PC-3 (cell line): ENCODE measurements around the gene DDX42. TPM values are rescaled to one million over a fixed set of nuclear protein-coding genes. Genes with fewer than 3 reads are reported as not detected.

Experiments
- ATAC-seq: fragments of 200-7000 bp; cut with Tn5 transposase; 2 replicates; pipeline ENCODE4 v1.9.1; 2020; ENCODE audit warnings: mild to moderate bottlenecking, moderate library complexity
- BruUV-seq: library from RNA; stranded (reverse); fragments of 400-500 nt; replicated peaks from 2 replicates; lab custom pipeline; 2021; lab: Mats Ljungman, UMichigan
- CTCF ChIA-PET: fragments of 300-600 bp; sonication (Branson Sonifier 250); formaldehyde crosslinking; loops from one replicate; lab custom pipeline; 2022; ENCODE audit warnings: antibody characterized with exemption; lab: Charles Lee
- POLR2A ChIA-PET: fragments of 300-600 bp; sonication (Branson Sonifier 250); formaldehyde crosslinking; loops from one replicate; lab custom pipeline; 2022; ENCODE audit warnings: antibody characterized with exemption; ENCODE audit not compliant: unreplicated experiment; lab: Charles Lee
- DNase-seq: peaks from one replicate; pipeline ENCODE4 v3.0.0-alpha.2; 2015
- H2AFZ ChIP-seq: fragments of 300-600 bp; sonication (generic); 2 replicates; pipeline ENCODE4 v1.6.0; 2016; ENCODE audit warnings: antibody characterized with exemption, low read length
- H3F3A ChIP-seq: fragments of 300-600 bp; sonication (generic); one replicate; pipeline ENCODE4 v1.6.0; 2017; ENCODE audit warnings: antibody characterized with exemption, low read length, control low read depth, mild to moderate bottlenecking; ENCODE audit not compliant: unreplicated experiment
- H3K27ac ChIP-seq: fragments of 300-600 bp; sonication (generic); 2 replicates; pipeline ENCODE4 v1.5.1; 2016; ENCODE audit warnings: mild to moderate bottlenecking, low read length
- H3K27me3 ChIP-seq: fragments of 300-600 bp; sonication (generic); 2 replicates; pipeline ENCODE4 v1.6.1; 2016; ENCODE audit warnings: low read length, mixed read lengths
- H3K36me3 ChIP-seq: fragments of 300-600 bp; sonication (generic); 2 replicates; pipeline ENCODE4 v1.6.1; 2016; ENCODE audit warnings: low read depth, mixed run types, low read length, mixed read lengths
- H3K4me1 ChIP-seq: fragments of 300-600 bp; sonication (generic); 2 replicates; pipeline ENCODE4 v1.5.1; 2016; ENCODE audit warnings: low read length; ENCODE audit not compliant: insufficient read depth
- H3K4me2 ChIP-seq: fragments of 300-600 bp; sonication (generic); 2 replicates; pipeline ENCODE4 v1.6.0; 2016; ENCODE audit warnings: low read length
- H3K4me3 ChIP-seq: fragments of 300-600 bp; sonication (generic); 2 replicates; pipeline ENCODE4 v1.5.1; 2016; ENCODE audit warnings: mild to moderate bottlenecking, low read length, mixed read lengths
- H3K79me2 ChIP-seq: fragments of 300-600 bp; sonication (generic); 2 replicates; pipeline ENCODE4 v1.6.1; 2017; ENCODE audit warnings: low read length, mixed read lengths
- H3K9ac ChIP-seq: fragments of 300-600 bp; sonication (generic); 2 replicates; pipeline ENCODE4 v1.6.0; 2016; ENCODE audit warnings: mild to moderate bottlenecking, low read length
- H3K9me2 ChIP-seq: fragments of 300-600 bp; sonication (generic); replicated peaks from 2 replicates; pipeline ENCODE4 v1.6.1; 2016; ENCODE audit warnings: mixed run types, low read length, mixed read lengths
- H3K9me3 ChIP-seq: fragments of 300-600 bp; sonication (generic); 2 replicates; pipeline ENCODE4 v1.6.1; 2016; ENCODE audit warnings: low read length, mixed read lengths
- H4K20me1 ChIP-seq: fragments of 300-600 bp; sonication (generic); 2 replicates; pipeline ENCODE4 v1.6.1; 2016; ENCODE audit warnings: low read length, mixed read lengths
- EZH2 ChIP-seq: fragments of 300-600 bp; sonication (generic); IDR thresholded peaks from one replicate; pipeline ENCODE4 v1.6.1; 2017; ENCODE audit warnings: antibody characterized with exemption, mild to moderate bottlenecking, low read length; ENCODE audit not compliant: unreplicated experiment
- EZH2phosphoT487 ChIP-seq: fragments of 300-600 bp; sonication (generic); IDR thresholded peaks from 2 replicates; pipeline ENCODE4 v1.6.1; 2018; ENCODE audit warnings: mild to moderate bottlenecking, antibody characterized with exemption, low read length, borderline replicate concordance
- intact Hi-C: fragments of 100-400 bp; cut with micrococcal nuclease; formaldehyde crosslinking; loops from 2 replicates; pipeline ENCODE4 v1.9.0; 2023
- total RNA-seq: library from RNA; depleted of rRNA; stranded (reverse); fragments of >200 nt; gene quantifications from 2 replicates; pipeline ENCODE4 v1.2.3, GENCODE V29; 2014
- TF ChIP-seq, protein P1 (sequence below): fragments of 300-600 bp; sonication (generic); conservative IDR thresholded peaks from 2 replicates; pipeline ENCODE4 v1.5.1; 2017; ENCODE audit warnings: antibody characterized with exemption, low read depth, mild to moderate bottlenecking, low read length

The DDX42 gene
- total RNA-seq, 1 experiment from 2014 or later, result 72.4 TPM

DNA sequence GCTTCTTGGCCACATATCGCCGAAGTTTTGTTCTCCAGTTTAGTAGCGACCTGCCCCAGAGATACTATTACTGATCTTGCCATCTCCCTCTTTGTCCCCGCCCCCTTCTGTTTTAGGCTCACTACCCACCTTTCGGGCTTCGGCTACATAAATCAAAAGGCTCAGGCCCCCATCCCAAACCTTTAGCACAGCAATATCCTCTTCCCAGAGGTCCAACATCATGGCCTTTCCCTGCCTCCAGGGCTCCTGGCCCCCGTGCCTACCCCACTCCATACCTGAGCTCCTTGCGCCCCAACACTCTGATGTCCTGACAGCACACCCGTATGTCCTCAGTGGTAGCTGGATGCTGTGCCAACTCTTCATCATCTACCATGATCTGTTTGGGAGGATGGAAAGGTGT is 50.4 kb downstream of the DDX42 start:
- peaks cover 60% of the 10 kb centered on the region for H3K79me2 ChIP-seq
- peaks cover 73% of the 10 kb centered on the region for H3K36me3 ChIP-seq
- no TSS peak for BruUV-seq
- no peak overlapping the region for H3K27ac ChIP-seq
- no peaks in the 10 kb centered on the region for H3K27me3 ChIP-seq
- intact Hi-C loops, result no loop called here
- TF ChIP-seq EZH2phosphoT487 (no peak), EZH2 (no peak)
- TF ChIP-seq, protein P1, sequence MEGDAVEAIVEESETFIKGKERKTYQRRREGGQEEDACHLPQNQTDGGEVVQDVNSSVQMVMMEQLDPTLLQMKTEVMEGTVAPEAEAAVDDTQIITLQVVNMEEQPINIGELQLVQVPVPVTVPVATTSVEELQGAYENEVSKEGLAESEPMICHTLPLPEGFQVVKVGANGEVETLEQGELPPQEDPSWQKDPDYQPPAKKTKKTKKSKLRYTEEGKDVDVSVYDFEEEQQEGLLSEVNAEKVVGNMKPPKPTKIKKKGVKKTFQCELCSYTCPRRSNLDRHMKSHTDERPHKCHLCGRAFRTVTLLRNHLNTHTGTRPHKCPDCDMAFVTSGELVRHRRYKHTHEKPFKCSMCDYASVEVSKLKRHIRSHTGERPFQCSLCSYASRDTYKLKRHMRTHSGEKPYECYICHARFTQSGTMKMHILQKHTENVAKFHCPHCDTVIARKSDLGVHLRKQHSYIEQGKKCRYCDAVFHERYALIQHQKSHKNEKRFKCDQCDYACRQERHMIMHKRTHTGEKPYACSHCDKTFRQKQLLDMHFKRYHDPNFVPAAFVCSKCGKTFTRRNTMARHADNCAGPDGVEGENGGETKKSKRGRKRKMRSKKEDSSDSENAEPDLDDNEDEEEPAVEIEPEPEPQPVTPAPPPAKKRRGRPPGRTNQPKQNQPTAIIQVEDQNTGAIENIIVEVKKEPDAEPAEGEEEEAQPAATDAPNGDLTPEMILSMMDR, result no peak
- CTCF ChIA-PET, result no interaction called here
- H2AFZ ChIP-seq, result no peak overlapping the region
- ATAC-seq (no peak), DNase-seq (no peak)
- no peaks in the 10 kb centered on the region for H3K9me3 ChIP-seq
- no peak overlapping the region for H3K4me3 ChIP-seq
- no peaks in the 10 kb centered on the region for H3F3A ChIP-seq
- H4K20me1 ChIP-seq, result peaks cover 25% of the 10 kb centered on the region
- H3K4me2 ChIP-seq, result no peak overlapping the region
- POLR2A ChIA-PET, result no interaction called here
- H3K9me2 ChIP-seq, result no peaks in the 10 kb centered on the region
- peaks cover 21% of the 10 kb centered on the region for H3K4me1 ChIP-seq
- H3K9ac ChIP-seq, result no peak overlapping the region

- Histone ChIP-seq H3K79me2 (peaks cover 66% of the 10 kb centered on the region), H3K9me2 (no peaks in the 10 kb centered on the region), H4K20me1 (peaks cover 29% of the 10 kb centered on the region), H3K9me3 (no peaks in the 10 kb centered on the region), H3F3A (no peaks in the 10 kb centered on the region), H2AFZ (peak overlapping the region; percentile 86), H3K27me3 (no peaks in the 10 kb centered on the region), H3K4me2 (peak overlapping the region; percentile 97), H3K9ac (peak overlapping the region; percentile 91), H3K27ac (peak overlapping the region; percentile 81), H3K4me1 (peaks cover 22% of the 10 kb centered on the region), H3K4me3 (peak overlapping the region; percentile 89), H3K36me3 (peaks cover 76% of the 10 kb centered on the region)
- ATAC-seq (peak; percentile 8), DNase-seq (peak; percentile 33)
- ChIA-PET POLR2A (interaction anchor here (0.5 to 1.0 kb wide), 6 partner anchors 9 to 86 kb away, joined by 3 to 13 read pairs (median 6); partner anchors contain the start of gene CCDC47), CTCF (interaction anchor here (0.5 to 1.0 kb wide), 4 partner anchors 17 to 200 kb away, joined by 3 to 12 read pairs (median 4); partner anchors contain the start of gene CCDC47)
- TF ChIP-seq EZH2 (no peak), EZH2phosphoT487 (no peak)
- TF ChIP-seq, protein P1, result no peak
- intact Hi-C loops, result loop anchor here (1.0 to 5.0 kb wide), 3 partner anchors 17 to 129 kb away; partner anchors contain the start of gene CCDC47
- TSS peak; percentile 59 for BruUV-seq
Observed at GRCh38 chr17:63826468-63827001, 52.6 kb downstream of the DDX42 start.
